Posterior cingulate gyrus (tissue), 11 donors: Measurements from ENCODE around the gene DGCR2.

Source experiments
- DNase-seq, 10 donors: peaks; one replicate each; pipeline versions ENCODE4 v3.0.0 to v3.0.0-alpha.2; 2020 to 2021; ENCODE audit warnings: mixed read lengths in 3 of 10
- intact Hi-C: fragments of 100-400 bp; cut with DNase I; formaldehyde crosslinking; loops from one replicate; pipeline ENCODE4 v1.15.1; 2023

DGCR2 gene

DNA sequence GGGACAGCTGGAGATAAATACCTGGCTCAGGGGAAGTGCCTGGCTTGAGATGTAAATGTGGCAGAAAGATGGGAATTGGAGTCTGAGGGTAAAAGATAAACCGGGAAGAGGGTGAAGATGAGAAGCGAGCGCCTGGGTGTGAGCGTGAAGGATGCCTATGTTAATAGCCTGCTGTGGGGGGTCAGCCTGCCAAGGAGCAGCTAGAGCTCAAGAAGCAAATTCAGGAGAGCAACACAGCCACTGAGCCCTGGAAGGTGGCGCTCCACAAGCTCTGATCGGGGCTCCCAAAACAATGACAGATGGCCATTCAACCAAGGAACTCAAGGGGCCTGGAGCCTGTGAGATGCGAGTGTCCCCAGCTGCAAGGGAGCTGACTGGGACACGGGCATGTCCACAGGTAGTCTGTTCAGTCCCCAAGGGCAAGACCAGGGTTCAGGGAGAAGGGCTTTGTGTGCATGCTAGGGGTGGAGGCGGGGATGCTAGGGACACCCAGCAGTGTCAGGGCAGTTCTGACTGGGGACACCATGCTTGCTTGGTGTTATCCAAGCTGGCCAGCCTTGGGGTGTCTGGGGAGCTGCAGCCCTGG, 25.1 kb upstream of the DGCR2 start:
- no peak for DNase-seq
- intact Hi-C loops = no loop called here

DNA sequence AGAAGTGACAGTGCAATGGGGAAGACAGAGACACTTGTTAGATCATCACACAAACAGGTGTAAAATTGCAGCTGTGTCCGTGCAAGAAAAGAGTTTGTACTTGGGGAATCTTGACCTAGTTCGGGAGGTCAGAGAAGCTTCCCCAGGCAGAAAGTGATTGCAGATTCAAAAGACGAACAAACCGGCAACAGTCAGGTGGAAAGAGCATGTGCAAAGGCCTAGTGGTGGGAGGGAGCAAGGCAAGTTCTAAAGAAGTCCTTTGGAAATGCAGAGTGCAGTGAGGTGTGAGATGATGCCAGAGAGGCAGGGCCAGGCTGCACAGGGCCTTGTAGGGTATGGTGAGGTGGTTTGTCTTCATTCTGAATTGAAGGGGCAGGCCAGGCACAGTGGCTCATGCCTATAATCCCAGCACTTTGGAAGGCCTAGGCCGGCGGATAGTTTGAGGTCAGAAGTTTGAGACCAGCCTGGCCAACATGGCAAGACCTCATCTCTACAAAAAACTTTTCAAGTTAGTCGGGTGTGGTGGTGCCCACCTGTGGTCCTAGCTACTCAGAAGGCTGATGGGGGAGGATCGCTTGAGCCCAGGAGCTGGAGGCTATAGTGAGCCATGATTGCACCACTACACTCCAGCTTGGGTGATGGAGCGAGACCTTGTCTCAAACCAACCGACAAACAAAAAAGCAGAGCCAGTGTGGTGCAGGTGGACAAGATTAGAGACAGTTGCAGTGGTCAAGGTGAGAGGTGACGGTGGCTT, 24.2 kb upstream of the DGCR2 start:
- intact Hi-C loops = no loop called here
- no peak for DNase-seq

DNA sequence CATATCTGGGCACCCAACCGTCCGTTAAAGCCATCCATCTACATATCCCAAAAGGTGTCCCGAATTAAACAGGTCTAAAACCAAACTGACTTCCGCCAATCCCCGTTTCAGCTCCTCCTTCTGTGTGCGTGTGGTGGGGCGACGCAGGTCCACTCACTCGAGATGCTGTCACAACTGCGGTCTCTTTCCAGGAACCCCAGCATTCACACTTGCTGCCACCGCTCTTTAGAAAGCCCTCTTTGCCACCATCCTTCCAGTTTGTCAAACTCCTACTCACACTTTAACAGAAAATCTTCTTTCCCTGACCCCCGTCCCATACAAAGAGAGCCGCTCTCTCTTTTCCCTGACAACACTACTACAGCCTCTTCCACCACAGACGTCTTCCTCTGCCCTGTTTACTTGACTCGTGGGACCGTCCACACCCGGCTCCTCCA, 21.8 kb upstream of the DGCR2 start:
- DNase-seq = no peak
- intact Hi-C loops = loop anchor here (2.0 kb wide), 2 partner anchors 21 to 487 kb away; partner anchors contain the start of gene DGCR2

DNA sequence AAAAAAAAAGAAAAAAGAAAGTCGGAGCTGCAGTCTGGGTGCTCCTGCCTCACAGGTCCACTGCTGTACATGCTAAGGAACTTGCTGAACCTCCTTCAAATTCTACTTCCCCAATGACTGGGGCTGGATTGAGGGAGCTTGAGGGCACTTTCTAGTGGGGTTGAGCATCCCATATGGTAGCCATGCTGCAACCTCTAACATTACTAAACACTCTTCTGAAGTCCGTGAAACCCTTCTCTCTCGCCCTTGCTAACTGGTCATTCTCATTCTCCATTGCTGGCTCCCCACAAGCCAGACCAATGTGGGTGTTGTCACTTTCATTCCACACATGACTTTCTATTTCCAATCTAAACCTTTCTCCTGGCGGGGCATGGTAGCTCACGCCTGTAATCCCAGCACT, 21.0 kb upstream of the DGCR2 start:
- no peak for DNase-seq
- intact Hi-C loops = no loop called here

DNA sequence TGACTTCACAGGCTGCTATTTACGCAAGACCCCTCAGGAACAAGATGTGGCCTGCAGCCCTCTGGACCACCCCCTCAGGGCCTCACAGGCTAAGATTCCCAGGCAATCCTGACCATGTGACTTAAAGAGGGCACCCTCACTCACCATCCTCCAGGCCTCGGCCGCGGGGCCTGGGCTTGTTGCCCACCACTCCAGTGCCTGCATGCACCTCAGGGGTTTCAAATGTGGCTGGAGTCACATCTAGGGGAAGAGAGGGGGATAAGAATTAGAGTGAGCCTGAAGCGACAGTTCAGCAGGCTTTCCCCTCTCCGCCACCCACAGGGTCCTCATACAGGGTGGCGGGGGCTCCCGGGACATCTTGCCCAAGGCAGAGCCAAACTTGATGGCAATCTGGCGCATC, 20.2 kb upstream of the DGCR2 start:
- no peak for DNase-seq
- intact Hi-C loops = no loop called here

DNA sequence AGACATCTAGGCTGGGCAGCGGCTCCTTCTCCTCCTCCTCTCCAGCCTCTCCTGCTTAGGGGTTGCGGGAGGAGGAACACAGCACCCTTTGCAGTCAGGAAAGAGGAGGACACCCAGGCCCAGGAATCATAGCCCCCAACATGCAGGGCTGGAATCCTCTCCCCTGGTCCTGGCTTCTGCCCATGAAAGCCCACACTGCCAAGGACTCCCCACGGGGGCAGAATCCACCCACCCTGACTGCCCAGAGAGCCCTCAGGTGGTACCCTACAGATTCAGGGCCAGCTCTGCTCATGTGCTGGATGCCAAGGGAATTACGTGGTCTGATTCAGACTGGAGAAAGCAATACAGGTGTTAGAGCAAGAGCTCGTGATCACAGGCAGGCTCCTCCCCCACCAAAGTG, 17.8 kb upstream of the DGCR2 start:
- intact Hi-C loops = no loop called here
- no peak for DNase-seq

DNA sequence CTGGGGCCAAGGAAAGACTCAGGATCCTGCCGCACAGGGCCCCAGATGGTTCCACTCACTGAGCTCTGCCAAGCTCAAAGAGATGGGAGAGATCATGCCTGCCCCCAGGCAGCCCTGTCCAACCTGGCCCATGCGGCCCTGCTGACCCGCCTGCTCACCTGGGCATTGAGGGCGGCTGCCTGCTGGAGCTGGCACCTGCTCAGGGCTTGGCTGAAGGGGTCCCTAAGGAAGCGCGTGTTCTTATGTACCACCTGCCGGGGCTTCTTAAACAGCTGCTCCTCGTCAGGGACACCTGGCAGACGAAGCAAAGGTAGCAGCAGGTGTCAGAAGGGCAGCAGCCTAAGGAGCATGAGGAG, 16.8 kb upstream of the DGCR2 start:
- no peak for DNase-seq
- intact Hi-C loops = no loop called here

DNA sequence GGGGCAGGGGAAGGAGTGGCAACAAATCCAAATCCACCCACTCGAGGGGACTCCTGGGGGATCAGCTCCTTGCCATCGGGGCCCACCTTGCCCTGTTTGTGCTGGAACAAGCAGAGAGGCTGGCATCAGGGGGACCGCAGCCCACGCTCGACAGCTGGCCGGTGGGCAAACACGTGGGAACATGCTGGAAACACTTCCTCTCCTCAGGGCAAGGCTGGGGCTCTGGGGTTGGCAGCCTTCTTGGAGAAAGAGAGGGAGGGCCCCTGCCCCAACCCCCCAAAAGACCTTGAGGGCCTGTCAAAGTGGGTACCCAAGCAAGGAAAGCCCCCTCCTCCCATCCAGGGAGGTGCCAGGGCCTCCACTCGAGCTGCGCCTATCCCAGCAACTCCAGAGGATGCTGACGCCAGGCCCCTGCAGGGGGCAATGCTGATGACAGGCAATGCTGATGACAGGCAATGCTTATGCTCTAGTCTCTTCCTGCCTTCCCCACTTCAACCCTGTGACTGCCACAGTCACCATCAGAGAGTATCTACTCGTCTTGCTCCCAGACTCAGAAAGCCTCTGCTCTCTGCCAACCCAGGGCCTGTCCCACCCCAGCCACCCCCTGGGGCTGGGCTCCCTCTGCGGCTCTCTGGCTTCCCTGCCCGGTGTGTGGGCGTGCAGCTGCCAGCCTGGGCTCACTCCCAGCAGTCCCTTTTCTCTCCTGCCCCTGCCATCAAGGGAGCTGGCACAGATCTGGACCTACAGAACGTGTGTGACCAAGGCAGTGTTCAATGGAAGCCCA, 16.2 kb upstream of the DGCR2 start:
- DNase-seq = no peak
- intact Hi-C loops = no loop called here

DNA sequence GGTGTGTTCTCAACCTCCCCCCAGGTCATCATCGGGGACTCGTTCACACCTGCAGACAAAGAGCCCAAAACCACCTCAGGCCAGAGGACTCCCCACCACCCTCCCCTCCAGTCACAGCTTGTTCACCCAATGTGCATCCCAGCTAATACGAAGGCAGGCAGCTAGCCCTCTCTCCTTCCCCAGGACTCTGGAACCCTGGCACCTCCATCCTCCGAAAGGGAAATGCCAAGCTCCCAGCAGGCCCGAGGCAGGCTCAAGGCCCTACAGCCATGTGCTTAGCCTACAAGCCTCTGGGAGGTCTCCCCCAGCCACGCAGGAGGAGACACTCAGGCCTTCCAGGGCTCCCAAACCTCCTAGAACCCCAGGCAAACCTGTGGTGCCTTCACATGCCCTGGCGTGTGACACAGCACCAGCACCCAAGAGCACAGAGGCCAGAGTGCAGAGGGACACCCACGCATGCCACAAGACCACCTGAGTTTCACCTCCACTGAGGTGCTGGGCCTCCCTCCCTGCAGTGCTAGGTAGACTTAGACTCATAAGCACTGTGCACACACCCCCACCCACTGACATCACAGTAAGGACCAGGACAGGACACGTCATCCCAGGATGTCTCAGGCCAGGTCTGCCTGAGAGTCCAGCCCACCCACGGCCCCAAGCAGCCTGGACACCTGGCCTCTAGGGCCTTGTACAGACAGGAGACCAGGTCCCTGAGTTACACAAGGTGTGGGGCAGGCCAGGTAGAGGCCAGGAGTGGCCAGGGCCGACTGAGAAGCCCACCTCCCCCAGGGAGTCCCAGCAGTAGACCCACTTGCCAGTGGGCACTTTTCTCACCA, 15.4 kb upstream of the DGCR2 start:
- no peak for DNase-seq
- intact Hi-C loops = no loop called here

DNA sequence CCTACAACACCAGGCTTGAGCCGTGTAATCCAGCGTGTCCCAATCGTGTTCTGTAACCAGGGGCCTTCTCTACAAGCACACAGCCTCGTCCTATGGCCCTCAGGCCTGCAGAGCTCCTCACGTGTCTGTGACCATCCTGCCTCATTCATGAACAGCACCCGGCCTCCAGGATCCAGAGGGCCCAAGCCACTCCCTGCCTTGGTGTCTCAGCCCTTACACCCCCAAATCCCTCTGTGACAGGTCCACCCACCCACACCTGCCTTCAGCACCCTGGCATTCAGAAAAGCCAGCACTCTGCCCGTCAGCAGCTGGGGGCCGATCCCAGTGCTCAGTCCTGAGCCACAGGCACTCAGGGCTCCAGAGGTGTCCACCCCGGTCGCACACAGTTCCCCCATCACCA, 14.7 kb upstream of the DGCR2 start:
- no peak for DNase-seq
- intact Hi-C loops = no loop called here

DNA sequence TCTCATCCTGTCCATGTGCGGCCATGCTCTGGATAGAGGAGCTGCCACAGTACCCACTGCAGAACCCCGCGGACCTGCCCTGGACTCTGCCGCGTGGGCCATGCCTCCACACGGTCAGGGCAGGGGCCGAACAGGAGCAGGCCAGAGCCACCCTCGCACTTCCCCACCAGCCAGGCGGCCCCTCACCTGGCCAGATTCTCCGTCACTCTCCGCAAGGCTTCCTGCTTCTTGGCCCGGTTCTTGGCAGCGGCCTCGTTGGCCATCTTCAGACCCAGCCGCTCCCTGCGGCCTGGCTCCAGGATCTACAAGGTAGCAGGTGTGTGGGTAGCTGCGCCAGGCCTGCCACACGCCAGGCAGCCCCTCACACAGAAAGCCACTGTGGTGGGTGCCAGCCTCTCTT, 12.7 kb upstream of the DGCR2 start:
- no peak for DNase-seq
- intact Hi-C loops = no loop called here

DNA sequence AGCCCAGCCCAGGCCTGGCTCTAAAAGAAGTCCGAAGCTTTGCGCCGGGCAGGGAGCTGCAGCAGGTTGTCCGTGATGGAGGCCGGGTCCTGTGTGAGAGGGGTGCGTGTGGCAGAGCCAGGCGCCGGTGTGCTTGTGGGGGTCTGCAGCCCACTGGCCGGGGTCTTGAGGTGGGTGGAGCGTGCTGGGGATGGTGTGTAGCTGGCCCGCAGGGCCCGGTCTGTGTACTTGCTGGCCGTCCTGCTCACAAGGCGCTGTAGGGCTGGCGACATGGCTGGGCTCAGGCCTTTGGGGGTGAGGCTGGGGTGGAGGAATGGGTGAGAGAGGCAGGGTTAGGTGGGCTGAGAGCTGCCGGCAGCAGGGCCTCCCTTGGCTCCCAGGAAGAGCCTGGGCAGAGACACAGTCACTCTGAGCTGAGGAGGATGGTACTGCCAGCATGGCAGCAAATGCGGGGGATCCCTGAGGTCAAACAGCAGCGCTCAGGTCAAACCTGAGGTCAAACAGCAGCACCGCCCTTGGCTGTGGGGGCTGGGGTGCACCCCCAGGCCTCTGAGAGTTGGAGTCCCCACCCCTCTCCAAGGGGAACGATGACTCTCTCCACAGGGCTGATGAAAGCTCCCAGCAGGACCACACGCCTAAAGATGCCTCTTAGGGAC, 12.1 kb upstream of the DGCR2 start:
- intact Hi-C loops = no loop called here
- DNase-seq = no peak

DNA sequence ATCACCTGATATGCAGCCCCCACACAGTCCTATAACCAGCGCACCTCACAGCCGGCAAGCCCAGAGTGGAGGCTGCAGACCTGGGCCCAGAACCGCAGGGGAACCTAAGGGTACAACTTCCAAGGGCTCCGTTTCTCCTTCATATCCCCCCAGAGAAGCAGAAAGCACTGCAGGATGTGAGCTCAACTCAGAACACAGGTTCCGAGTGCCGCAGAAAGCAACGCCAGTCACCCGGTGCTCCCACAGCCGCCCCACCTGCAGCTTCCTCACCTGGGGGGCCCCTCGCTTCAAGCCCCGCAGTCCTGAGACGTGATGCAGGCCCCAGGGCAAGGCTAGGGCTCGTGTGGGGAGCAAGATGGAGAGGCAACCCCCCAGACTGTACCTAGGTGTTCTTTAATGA, 11.3 kb upstream of the DGCR2 start:
- intact Hi-C loops = no loop called here
- DNase-seq = no peak

DNA sequence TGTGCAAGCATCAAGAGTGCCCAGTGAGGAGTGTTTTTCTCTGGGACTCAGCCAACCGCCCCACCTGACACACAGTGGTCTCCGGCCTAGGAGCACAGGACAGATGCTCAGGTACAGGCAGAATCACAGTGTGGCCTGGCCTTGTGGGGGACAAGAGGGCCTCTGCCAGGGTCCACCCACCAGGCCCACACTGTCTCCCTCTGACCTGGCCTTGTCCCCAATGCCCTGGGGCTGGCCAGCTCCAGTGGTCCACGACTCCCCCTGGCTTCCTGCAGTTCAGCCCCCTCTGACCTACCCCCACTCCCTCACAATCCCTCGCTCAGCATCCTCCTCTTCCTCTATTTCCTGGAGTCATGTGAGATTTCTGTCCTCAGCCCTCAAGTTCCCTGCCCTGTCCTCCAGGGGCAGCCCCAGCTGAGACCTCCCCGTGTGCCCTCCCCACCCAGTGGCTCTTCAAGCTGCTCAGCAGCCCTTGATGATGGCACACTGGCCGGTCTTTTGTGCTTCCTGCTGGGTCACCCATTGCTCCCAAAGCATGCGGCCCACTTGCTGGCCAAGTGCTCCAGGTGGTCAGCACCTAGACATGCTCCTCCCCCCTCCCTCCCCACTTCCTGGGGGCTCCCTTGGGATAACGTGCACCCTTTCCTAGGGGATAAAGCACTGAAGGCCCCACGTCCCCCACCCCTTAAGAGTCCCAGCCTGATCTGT, 10.6 kb upstream of the DGCR2 start:
- intact Hi-C loops = no loop called here
- DNase-seq = no peak

DNA sequence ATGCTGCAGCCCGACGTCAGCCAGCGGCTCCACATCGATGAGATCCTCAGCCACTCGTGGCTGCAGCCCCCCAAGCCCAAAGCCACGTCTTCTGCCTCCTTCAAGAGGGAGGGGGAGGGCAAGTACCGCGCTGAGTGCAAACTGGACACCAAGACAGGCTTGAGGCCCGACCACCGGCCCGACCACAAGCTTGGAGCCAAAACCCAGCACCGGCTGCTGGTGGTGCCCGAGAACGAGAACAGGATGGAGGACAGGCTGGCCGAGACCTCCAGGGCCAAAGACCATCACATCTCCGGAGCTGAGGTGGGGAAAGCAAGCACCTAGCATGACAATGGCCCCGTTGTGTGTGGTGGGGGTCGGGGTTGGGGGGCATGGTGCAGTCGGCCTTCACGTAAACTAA, 9.9 kb upstream of the DGCR2 start:
- intact Hi-C loops = no loop called here

DNA sequence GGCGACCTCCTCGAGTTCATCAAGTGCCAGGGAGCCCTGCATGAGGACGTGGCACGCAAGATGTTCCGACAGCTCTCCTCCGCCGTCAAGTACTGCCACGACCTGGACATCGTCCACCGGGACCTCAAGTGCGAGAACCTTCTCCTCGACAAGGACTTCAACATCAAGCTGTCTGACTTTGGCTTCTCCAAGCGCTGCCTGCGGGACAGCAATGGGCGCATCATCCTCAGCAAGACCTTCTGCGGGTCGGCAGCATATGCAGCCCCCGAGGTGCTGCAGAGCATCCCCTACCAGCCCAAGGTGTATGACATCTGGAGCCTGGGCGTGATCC, 9.4 kb upstream of the DGCR2 start:
- no peak for DNase-seq
- intact Hi-C loops = no loop called here

More for the DNA sequence above, 9.9 kb upstream of the DGCR2 start:
- DNase-seq = no peak

DNA sequence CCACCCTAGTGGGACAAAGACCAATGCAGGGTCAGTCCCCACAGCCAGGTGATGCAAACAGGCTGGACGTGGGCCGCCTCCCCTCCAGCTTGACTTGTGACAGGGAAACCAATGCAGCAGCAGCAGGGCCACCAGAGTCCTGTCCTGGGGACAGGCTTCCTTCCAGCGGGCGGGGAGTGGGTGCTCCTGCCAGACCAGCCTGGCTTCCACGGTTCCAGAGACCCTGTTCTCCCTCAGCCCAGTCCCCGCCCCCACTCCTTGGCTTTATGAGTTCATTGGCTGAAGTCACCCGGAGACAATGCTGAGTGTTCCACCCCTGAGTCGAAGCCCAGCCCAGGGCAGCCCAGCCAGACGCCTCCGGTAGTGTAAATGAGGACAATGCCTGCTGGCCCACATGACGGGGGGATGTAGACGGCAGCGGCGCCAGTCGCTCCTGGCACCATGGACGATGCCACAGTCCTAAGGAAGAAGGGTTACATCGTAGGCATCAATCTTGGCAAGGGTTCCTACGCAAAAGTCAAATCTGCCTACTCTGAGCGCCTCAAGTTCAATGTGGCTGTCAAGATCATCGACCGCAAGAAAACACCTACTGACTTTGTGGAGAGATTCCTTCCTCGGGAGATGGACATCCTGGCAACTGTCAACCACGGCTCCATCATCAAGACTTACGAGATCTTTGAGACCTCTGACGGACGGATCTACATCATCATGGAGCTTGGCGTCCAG, 8.9 kb upstream of the DGCR2 start, which contains the start of gene TSSK2:
TSSK2 (plus strand) TSS at position 350 of the 726 bp plus-strand sequence; CDS start at position 442, 92 bp downstream.
- intact Hi-C loops = no loop called here
- DNase-seq = peak in 1 of 10 donors; percentile 74

DNA sequence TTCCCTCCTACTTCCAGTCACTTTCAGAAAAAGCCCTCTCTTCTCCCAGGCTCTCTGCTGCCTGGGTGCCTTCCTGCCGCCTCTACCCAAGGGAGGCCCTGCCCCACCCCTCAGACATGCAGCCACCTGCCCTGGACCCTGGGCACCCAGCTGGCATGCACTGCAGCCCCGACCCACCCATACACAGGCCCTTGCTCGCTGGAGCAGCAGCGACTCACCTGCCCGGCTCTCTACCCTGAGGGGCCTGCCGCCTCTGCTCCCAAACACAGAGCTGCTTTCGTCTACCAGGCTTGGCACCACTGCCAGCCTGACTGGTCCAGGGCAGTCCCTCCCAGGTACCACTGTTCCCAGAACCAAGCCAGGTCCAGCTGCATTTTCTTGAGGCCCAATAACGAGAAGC, 7.7 kb upstream of the DGCR2 start:
- no peak for DNase-seq
- intact Hi-C loops = no loop called here
